Measurements from ENCODE around the gene ARID4B. TPM values are rescaled to one million over a fixed set of nuclear protein-coding genes. Genes with fewer than 3 reads are reported as not detected.
"Not testable (repeated sequence)": the region's sequence is repeated elsewhere in the genome, so short reads cannot be mapped to it uniquely, and the experiment has no call there.

ARID4B gene
- total and polyA plus RNA-seq, 2 donors (not counting 3 experiments of a cell fraction or from before 2014, with no cell fraction given), result 6.7 to 40.7 TPM

DNA sequence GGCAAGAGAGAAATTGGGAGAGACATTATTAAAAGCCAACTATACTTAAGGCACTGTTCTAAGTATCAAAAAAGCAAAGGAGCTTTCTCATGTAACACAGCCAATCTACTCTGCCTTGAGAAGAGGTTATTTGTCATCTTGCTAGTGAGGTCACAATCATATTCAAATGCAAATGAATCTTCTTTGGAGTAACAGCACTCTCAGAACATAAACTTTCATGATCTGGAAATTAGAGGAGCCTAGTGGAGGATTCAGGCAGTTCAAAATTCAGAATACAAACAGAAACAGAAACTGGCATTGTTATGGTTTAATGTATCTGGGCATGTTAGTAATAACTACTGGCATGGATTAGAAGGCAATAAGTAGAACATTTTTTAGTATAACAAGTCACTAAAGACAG lies 57.4 kb downstream of the ARID4B start:
- TF ChIP-seq POLR2A (IDR thresholded peaks at IDR 0.05; ENCODE audit: low read depth, low read length) (no peak), GATA2 (IDR thresholded peaks at IDR 0.05; ENCODE audit: insufficient read depth, insufficient read length, low read depth, low read length) (no peak), MAX (IDR thresholded peaks at IDR 0.05; ENCODE audit: insufficient read depth, insufficient read length) (no peak), CTCF (IDR thresholded peaks at IDR 0.05; ENCODE audit: extremely low read depth in 1 of 2, insufficient read depth in 1 of 2, low read depth in 1 of 2, low read length in 2 of 2) (no peak), JUN (IDR thresholded peaks at IDR 0.05; ENCODE audit: borderline replicate concordance, insufficient read depth, insufficient read length, low read depth) (no peak), POLR2AphosphoS5 (IDR thresholded peaks at IDR 0.05; ENCODE audit: insufficient read depth, low read depth, low read length) (no peak), MYC (IDR thresholded peaks at IDR 0.05; ENCODE audit: low read depth, low read length) (no peak), FOS (IDR thresholded peaks at IDR 0.05; ENCODE audit: borderline replicate concordance, insufficient read depth, low read length) (no peak), EZH2 (IDR thresholded peaks at IDR 0.05; ENCODE audit: borderline replicate concordance, low read depth, low read length, severe bottlenecking) (no peak)
- Histone ChIP-seq H3K27ac (ENCODE audit: insufficient read depth, low read depth, low read length) (no peak overlapping the region), H3K27me3 (ENCODE audit: control insufficient read depth in 2 of 2, insufficient read depth in 2 of 2, low read length in 2 of 2) (no peaks in the 10 kb centered on the region), H3K4me2 (ENCODE audit: insufficient read depth, low read length) (no peak overlapping the region), H3K79me2 (ENCODE audit: control insufficient read depth, insufficient read depth, low read length) (peaks cover 81% of the 10 kb centered on the region), H3K9ac (replicated peaks; ENCODE audit: extremely low read depth, insufficient read depth, low read length) (no peak overlapping the region), H3K36me3 (ENCODE audit: control insufficient read depth in 2 of 2, extremely low read depth in 1 of 2, insufficient read depth in 2 of 2, low read length in 2 of 2) (no peaks in the 10 kb centered on the region), H4K20me1 (replicated peaks; ENCODE audit: control insufficient read depth, extremely low read depth, insufficient read depth, low read length) (peaks cover 20% of the 10 kb centered on the region), H2AFZ (ENCODE audit: low read depth, low read length) (no peak overlapping the region), H3K4me1 (ENCODE audit: control insufficient read depth, extremely low read depth, insufficient read depth, low read length) (no peaks in the 10 kb centered on the region), H3K9me1 (replicated peaks; ENCODE audit: control insufficient read depth, extremely low read depth, insufficient read depth, low read length) (no peaks in the 10 kb centered on the region), H3K9me3 (replicated peaks; ENCODE audit: control insufficient read depth, insufficient read depth, low read length) (no peaks in the 10 kb centered on the region), H3K4me3 (replicated peaks in 1 of 3; ENCODE audit: insufficient read depth in 1 of 3, low read depth in 1 of 3, low read length in 3 of 3) (no peak overlapping the region)
- DNase-seq (ENCODE audit: low read depth, low spot score) (no peak), FAIRE-seq (no peak)
- intact Hi-C loops (cut with micrococcal nuclease) (no loop called here), dilution Hi-C loops (cut with MboI; ENCODE audit: extremely low pct_ligation_motif_present, low sequenced_read_pairs) (no loop called here)
- ChIA-PET CTCF (interaction anchor here (0.9 to 1.7 kb wide), 4 partner anchors 9 to 145 kb away, joined by 3 read pairs; no protein-coding TSS in a partner anchor), POLR2A (no interaction called here)
- BruUV-seq (replicated peaks), result no TSS peak

- H3K9me1 ChIP-seq (replicated peaks; ENCODE audit: control insufficient read depth, extremely low read depth, insufficient read depth, low read length); FAIRE-seq; intact Hi-C loops (cut with micrococcal nuclease); H3K36me3 ChIP-seq (ENCODE audit: control insufficient read depth in 2 of 2, extremely low read depth in 1 of 2, insufficient read depth in 2 of 2, low read length in 2 of 2); H3K4me1 ChIP-seq (ENCODE audit: control insufficient read depth, extremely low read depth, insufficient read depth, low read length); H3K27me3 ChIP-seq (ENCODE audit: control insufficient read depth in 2 of 2, insufficient read depth in 2 of 2, low read length in 2 of 2); H3K4me2 ChIP-seq (ENCODE audit: insufficient read depth, low read length); POLR2A ChIA-PET; DNase-seq (ENCODE audit: low read depth, low spot score); H3K4me3 ChIP-seq (replicated peaks in 1 of 3; ENCODE audit: insufficient read depth in 1 of 3, low read depth in 1 of 3, low read length in 3 of 3); H3K9ac ChIP-seq (replicated peaks; ENCODE audit: extremely low read depth, insufficient read depth, low read length); H3K9me3 ChIP-seq (replicated peaks; ENCODE audit: control insufficient read depth, insufficient read depth, low read length); BruUV-seq (replicated peaks); H2AFZ ChIP-seq (ENCODE audit: low read depth, low read length); H3K27ac ChIP-seq (ENCODE audit: insufficient read depth, low read depth, low read length); dilution Hi-C loops (cut with MboI; ENCODE audit: extremely low pct_ligation_motif_present, low sequenced_read_pairs): not testable (repeated sequence)
- CTCF ChIA-PET, result interaction anchor here (0.9 to 1.7 kb wide), 4 partner anchors 10 to 145 kb away, joined by 3 read pairs; no protein-coding TSS in a partner anchor
- Histone ChIP-seq H3K79me2 (ENCODE audit: control insufficient read depth, insufficient read depth, low read length) (peaks cover 80% of the 10 kb centered on the region), H4K20me1 (replicated peaks; ENCODE audit: control insufficient read depth, extremely low read depth, insufficient read depth, low read length) (peaks cover 19% of the 10 kb centered on the region)
Observed at GRCh38 chr1:235269990-235270389, 58.0 kb downstream of the ARID4B start.
